Islet of Langerhans (tissue), 1 donor: ENCODE results near the gene SAMM50.

Source experiments
- FAIRE-seq: peaks from one replicate; lab custom pipeline; 2011; peaks lifted over from hg19 to GRCh38; lab: Jason Lieb, UNC

SAMM50 gene

GRCh38 chr22:43955040-43955882 lies at the start of gene SAMM50:
Gene SAMM50, plus strand, starts transcription at chr22:43955442. Its CDS starts 136 bp downstream, at chr22:43955578.
- no peak for FAIRE-seq

DNA sequence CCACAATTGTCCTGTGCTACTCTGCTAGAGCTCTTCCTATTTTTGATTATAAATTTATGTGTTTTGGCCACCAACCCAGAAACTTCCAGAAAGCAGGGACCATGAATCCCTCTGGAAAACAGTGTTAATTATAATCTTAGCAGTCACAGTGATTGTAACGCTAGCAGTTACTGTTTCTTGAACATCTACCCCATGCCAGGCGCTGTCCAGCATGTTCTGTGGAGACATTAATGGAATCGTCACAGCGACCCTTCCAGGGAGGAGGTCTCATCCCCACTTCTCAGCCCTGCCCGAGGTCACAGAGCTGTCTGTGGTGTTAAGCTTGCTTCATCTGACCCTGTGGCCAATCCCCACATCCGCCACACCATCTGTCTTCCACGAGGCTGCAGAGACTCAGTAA lies 49.6 kb upstream of the SAMM50 start:
- FAIRE-seq, result no peak

DNA sequence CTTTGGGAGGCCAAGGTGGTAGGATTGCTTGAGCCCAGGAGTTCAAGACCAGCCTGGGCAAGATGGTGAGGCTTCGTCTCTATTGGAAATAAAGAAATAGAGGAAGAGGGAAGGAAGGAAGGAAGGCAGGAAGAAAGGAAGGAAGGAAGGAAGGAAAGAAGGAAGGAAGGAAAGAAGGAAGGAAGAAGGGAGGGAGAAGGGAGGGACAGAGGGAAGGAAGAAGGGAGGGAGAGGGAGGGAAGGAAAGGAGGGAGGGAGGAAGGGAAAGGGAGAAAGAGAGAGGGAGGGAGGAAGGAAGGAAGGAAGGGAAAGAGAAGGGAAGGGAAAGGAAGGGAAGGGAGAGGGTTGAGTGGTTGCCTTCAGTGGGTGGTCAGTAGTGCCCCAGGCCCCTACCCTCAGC lies 45.5 kb upstream of the SAMM50 start:
- no peak for FAIRE-seq

- FAIRE-seq, result no peak
Measured at GRCh38 chr22:43910178-43910695, 45.0 kb upstream of the SAMM50 start.

GRCh38 chr22:43911351-43911750 lies 43.9 kb upstream of the SAMM50 start:
- FAIRE-seq, result no peak

DNA sequence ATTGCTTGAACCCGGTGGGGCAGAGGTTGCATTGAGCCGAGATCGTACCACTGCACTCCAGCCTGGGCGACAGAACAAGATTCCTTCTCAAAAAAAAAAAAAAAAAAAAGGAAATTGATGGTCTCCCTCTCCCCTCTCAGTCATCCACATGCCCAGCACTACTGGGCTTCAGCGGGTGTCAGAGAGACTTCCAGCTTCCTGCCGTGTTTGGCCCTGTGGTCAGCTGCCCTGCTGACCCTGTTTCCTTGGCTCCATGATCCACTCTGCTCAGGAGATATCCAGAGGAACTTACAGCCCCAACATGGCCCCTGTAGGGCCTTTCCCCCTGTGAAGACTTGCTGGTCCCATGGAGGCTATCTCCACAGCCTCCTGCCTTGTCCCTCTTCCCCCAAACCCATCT lies 37.7 kb upstream of the SAMM50 start:
- no peak for FAIRE-seq

GRCh38 chr22:43919106-43919973 lies 35.9 kb upstream of the SAMM50 start:
- no peak for FAIRE-seq

GRCh38 chr22:43921370-43921769 lies 33.9 kb upstream of the SAMM50 start:
- no peak for FAIRE-seq

- FAIRE-seq, result no peak
Measured at GRCh38 chr22:43922123-43922522, 33.1 kb upstream of the SAMM50 start.

GRCh38 chr22:43923191-43923590 lies 32.1 kb upstream of the SAMM50 start:
- FAIRE-seq, result no peak

GRCh38 chr22:43923631-43924464 lies 31.4 kb upstream of the SAMM50 start, which contains the start of gene PNPLA3:
Gene PNPLA3, plus strand, starts transcription at chr22:43923805. Its CDS starts 107 bp downstream, at chr22:43923912.
- FAIRE-seq, result no peak

GRCh38 chr22:43924877-43925276 lies 30.4 kb upstream of the SAMM50 start:
- FAIRE-seq, result no peak

- no peak for FAIRE-seq
Measured at GRCh38 chr22:43925433-43926348, 29.6 kb upstream of the SAMM50 start.

- no peak for FAIRE-seq
Measured at GRCh38 chr22:43926349-43926710, 28.9 kb upstream of the SAMM50 start.

DNA sequence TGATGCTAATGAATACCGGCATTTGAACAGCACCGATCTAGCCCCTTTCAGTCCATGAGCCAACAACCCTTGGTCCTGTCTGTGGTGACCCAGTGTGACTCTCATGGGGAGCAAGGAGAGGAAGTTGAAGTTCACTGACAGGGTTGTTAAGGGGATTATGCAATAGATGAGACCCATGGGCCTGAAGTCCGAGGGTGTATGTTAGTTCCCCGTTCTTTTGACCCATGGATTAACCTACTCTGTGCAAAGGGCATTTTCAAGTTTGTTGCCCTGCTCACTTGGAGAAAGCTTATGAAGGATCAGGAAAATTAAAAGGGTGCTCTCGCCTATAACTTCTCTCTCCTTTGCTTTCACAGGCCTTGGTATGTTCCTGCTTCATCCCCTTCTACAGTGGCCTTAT lies 26.8 kb upstream of the SAMM50 start:
- FAIRE-seq, result no peak

GRCh38 chr22:43928908-43929307 lies 26.3 kb upstream of the SAMM50 start:
- FAIRE-seq, result no peak

DNA sequence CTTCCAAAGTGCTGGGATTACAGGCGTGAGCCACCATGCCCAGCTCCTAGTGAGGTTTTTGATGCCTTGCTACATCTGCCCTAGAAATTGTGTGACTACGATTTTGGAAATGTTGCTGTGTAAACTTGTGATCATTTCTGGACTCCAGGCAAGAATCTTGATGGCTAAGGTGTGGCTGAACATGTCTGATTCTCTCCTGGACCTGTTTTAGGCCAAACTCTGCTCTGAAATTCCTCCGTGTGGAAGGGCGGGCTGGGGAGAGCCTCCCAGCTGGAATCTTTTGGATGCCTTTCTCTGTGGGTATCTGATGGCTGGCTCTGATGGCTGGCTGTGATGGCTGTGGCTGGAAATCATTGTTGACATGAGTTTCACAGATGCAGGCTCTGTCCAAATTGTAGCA lies 23.5 kb upstream of the SAMM50 start:
- no peak for FAIRE-seq

DNA sequence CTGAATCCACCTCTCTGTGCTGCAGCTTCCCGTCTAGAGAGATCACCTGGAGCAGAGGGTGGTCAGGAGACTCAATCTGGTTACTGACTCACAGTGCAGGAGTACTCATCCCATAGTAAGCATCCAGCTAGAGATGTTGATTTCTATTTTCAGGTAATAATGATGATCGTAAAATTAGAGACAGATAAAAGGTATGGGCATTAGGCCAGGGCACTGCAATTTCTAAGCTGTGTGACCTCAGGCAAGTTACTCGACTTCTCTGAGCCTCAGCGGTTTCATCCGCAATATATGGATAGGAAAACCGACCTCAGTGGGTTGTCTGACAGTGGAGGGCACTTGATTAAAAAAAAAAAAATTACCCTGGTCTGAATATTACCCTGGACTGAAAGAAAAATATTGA lies 13.8 kb upstream of the SAMM50 start:
- FAIRE-seq, result no peak

- no peak for FAIRE-seq
Measured at GRCh38 chr22:43944670-43945430, 10.4 kb upstream of the SAMM50 start.
